ENCODE data around the gene SLC6A19.
"Not testable (repeated sequence)": the region's sequence is repeated elsewhere in the genome, so short reads cannot be mapped to it uniquely, and the experiment has no call there.

The SLC6A19 gene

DNA sequence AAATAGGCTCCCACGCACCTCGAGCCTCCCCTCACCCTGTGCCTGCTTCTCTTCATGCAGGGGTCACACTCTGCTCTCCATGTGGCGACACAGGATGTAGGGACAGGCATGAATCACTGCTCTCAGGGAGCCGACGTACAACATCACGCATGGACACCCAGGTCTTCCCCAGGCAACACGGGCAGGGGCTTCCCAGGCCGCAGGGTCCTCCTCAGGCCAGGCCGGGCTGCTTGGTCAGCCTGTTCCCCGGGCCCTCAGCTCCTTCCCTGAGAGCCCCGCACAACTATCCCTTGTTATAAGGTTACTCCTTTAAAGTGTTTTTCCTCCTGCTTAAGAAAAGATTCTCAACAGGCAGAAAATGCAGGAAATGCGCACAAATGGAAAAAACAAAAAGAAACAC lies 24.8 kb downstream of the SLC6A19 start:
- no peak for DNase-seq

DNA sequence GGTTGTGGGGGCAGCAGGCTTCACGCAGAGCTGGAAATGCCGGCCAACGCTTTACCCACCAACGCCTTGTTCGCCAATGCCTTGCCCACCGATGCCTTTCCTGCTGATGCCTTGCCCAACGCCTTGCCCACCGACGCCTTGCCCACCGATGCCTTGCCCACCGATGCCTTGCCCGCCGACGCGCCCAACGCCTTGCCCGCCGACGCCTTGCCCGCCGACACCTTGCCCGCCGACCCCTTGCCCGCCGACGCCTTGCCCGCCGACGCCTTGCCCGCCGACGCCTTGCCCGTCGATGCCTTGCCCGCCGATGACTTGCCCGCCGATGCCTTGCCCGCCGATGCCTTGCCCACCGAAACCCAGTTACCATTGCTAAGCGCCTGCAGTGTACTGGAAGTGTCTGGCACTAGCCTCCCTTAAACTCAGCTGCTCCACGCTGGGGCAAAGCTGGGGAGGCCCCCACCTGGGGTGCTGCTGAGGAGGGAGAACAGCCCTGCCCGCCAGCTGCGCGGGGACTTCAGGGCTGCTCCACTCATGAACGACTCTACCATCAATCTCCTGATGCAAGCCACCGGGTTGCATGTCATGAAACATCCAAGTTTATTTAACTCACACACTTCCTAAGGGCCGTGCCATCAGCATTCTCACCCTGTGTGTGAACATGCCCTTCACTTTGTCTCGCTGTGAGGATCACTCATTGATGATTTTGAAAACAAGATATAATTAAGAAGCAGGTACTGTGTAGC lies 25.6 kb downstream of the SLC6A19 start:
- DNase-seq: no peak

DNA sequence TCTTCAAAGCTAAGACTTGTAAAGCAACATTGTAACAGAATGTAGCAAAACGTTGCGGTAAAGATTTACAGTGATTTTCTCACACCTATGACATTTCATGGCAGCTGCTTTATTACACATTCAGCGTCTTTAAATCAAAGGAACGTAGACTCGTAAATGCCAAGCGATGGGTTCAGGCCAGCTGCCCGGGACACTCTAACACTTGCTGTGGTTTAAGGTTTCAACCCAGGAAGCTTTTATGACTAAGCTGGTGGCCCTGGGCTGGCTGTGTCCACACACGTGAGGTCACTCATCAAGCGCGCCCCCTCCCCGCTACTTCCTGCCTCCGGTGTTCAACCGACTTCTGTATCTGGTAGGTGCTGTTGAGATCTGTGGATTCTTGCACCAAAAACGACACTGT lies 26.3 kb downstream of the SLC6A19 start:
- DNase-seq: no peak

DNA sequence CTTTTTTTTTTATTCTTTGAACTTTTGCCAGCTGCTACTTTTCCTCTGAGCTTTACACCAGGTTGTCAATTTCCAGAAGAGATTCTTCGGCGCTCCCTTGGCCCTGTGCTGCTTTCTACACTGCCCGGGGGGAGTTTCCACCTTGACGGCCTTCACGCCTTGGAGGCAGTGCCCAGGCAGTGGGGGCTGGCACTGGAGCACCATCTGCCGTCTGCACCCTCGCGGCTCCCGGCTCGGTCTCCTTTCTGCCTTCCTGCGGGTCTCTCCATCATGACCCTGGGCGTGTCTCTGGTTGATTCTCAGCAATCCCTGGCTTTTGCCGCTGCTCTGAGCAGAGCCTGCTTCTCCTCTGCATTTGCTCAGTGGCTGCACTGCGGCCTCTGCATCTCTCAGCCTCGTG lies 26.7 kb downstream of the SLC6A19 start:
- DNase-seq: no peak

DNA sequence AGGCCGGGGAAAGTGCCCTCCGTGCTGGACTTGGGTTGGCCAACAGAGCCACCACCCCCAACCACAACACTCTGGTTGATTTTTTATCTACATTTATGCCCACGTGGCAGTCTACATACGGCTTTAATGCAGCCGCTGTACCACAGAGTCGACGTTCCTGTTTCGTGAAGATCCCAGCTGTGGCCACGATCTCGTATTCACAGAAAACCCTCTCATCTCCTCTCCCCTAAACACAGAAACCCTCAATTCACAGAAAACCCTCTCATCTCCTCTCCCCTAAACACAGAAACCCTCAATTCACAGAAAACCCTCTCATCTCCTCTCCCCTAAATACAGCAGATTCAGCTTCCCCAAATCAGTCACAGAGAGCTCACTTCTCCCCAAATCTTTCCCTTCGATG lies 27.6 kb downstream of the SLC6A19 start:
- DNase-seq: not testable (repeated sequence)

DNA sequence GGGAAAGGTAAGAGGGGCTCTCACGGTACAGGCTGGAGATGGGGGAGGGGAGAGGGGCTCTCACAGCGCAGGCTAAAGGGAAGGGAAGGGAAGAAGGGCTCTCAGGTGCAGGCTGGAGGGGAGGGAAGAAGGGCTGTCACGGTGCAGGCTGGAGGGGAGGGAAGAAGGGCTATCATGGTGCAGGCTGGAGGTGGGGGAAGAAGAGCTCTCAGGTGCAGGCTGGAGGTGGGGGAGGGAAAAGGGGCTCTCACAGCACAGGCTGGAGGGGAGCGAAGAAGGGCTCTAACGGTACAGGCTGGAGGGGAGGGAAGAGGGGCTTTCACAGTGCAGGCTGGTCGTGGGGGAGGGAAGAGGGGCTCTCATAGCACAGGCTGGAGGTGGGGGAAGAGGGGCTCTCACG lies 28.4 kb downstream of the SLC6A19 start:
- no peak for DNase-seq

DNA sequence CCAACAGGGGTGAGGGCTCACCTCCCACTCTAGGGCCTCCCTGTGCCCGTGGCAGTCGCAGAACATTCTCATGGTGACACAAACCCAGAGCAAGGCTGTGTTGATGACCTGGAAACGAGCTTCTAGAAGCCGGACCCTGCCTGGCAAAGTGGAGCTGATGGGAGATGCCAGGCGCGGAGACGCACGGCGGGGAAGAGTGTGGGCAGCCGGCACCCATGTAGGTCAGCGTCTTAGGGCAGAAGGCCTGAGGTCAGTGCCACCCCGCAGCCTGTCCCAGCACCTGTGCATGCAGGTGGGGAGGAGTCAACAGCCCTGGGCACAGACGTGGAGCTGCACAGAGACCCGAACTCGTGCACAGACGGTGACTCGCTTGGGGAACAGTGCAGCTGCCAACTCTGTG lies 29.2 kb downstream of the SLC6A19 start:
- no peak for DNase-seq

DNA sequence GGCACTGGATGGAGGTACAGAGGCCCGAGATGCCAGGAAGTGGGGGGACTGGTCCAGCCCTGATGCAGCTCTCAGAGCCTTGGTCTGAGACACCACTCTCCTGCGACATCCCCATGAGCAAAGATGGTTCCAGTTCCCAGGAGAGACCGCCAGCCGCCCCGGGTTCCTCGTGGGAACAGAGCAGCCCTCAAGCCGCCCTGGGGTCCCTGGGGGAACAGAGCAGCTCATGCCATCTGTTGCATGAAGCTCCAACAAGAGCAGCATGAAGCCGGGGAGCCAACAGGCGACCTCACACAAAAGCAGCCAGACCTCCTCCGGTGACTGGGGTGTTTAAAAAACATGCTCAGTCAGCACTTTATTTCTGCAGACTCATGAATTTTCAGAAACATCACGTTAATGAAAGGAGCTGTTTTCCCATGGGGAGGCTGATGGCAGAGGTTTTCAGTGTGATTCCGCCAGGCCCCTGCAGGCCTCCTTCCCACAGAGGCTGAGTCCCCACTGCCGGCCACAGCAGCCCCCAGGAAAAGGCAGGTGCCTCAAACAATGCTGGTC lies 30.0 kb downstream of the SLC6A19 start:
- no peak for DNase-seq

DNA sequence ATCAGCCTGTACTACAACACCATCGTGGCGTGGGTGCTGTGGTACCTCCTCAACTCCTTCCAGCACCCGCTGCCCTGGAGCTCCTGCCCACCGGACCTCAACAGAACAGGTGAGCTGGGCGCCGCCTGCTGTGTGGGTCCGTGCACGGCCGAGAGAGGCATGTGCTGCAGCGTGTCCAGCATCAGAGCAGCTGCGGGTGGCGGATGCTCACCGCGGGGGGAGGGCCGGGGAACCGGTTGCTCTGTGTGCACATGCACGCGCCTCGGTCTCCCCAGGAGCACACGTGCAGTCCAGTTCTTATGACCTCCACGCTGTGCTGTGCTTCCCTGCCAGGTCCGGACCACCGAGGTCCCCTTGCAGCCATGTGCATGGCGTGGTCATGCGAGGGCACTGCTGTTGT lies 31.4 kb downstream of the SLC6A19 start:
- no peak for DNase-seq

DNA sequence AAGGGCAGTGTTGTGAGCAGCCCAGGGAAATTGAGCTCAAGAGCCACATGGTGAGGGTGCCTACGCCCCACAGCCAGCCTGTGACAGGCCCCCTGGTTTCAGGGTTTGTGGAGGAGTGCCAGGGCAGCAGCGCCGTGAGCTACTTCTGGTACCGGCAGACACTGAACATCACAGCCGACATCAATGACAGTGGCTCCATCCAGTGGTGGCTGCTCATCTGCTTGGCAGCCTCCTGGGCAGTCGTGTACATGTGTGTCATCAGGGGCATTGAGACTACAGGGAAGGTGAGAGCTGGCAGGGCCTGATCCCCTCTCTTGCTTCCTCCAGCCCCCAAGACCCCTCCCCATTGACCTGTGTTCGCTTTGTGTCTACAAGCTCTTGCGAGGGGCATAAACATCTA lies 34.0 kb downstream of the SLC6A19 start:
- no peak for DNase-seq

DNA sequence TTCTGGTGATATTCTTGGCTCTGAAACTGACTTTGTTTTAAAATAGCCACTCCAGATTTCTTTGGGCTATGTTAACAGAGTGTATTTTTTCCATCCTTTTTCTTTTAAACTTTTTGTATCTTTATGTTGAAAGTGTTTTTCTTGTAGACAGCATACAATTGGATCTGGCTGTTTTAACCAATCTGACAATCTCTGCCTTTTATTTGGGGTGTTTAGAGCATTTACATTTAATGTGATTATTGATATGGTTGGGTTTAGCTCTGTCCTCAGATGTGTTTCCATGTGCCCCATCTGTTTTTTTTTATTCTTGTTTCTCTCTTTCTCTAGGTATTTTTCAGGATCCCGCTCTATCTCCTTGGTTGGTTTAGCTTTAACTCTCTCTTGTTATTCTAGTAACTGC lies 34.4 kb downstream of the SLC6A19 start:
- DNase-seq: no peak

DNA sequence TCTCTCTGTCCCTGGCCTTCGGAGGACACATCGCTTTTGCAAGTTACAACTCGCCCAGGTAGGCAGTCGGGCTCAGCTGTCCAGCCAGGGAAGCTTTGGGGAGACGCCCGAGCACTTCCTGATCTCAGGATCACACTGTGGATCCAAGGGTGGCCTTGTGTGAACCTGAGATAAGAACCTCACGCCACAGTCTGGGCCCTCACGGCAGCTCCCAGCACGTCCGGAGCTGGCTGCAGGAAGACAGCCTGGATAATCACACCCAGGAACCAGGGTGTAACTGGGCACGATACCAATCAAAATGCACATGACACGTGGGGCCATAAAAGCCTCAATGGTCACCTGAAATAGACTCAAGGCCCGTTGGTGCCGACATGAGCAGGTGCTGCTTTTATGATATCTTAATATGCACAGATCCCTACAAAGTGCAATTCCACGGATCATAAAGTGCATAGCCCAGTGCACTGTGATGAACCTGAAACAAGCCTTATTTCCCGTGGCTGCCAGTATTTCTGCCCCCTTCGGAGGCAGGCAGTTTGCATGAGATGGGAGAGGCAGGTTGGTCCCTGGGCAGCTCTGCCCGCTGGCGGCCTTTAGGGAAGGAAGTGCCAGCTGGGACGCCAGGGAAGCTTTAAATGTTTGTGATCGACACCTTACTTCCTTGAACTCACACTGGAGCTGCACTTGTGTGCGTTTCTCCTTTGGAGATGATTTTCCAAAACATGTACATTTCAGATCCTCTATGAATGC lies 38.3 kb downstream of the SLC6A19 start:
- no peak for DNase-seq

DNA sequence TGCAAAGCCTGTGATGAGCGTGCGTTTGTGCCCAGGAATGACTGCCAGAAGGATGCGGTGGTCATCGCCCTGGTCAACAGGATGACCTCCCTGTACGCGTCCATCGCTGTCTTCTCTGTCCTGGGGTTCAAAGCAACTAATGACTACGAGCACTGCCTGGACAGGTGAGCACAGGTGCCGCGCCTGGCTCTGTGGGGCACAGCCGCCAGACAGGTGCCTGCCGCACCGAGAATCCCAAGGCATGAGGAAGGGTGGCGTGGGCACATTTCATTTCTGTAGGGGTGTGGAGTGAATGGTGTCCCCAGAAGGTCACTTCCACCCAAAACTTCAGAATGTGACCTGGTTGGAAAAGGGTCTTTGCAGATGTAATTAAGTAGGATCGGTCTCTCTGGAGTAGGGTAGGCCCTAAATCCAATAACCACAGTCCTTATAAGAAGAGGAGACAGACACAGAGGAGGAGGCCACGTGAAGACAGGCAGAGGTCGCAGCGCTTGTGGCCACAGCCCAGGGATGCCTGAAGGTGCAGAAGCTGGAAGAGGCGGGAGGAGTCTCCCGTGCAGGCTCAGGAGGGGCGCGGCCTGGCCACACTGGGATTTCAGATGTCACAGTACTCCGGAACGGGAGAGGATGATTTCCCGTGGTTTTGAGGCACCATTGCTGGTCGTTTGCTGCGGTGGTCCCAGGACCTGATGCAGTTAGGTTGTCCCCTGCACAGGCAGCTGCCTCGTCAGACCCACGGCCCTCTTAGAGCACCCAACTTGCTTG lies 39.3 kb downstream of the SLC6A19 start:
- no peak for DNase-seq

DNA sequence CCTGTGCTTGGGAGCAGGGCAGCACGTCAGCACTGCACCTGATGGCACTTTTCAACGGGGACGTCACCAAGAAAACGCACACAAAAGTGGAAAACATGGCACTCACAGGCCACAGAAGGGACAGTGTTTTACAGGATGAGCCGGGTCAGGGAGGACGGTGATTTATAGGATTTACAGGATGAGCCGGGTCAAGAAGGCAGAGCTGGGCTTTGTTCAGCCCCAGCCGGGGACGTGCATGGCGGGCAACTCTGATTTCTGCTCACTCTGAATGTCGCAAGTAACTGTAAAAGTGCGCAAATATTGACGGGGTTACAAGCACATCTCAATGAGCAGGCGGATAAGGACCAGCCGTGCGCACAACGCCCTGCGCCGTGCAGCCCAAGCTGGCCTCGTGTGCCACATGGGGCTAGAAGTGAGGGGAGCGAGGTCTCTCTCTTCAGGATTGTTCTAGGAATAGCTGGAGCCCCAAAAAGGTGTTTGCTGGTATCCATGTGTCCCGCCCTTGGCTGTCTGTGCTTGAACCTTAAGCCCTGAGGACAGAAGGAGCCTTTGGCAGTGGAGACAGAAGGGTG lies 40.2 kb downstream of the SLC6A19 start:
- DNase-seq: no peak

DNA sequence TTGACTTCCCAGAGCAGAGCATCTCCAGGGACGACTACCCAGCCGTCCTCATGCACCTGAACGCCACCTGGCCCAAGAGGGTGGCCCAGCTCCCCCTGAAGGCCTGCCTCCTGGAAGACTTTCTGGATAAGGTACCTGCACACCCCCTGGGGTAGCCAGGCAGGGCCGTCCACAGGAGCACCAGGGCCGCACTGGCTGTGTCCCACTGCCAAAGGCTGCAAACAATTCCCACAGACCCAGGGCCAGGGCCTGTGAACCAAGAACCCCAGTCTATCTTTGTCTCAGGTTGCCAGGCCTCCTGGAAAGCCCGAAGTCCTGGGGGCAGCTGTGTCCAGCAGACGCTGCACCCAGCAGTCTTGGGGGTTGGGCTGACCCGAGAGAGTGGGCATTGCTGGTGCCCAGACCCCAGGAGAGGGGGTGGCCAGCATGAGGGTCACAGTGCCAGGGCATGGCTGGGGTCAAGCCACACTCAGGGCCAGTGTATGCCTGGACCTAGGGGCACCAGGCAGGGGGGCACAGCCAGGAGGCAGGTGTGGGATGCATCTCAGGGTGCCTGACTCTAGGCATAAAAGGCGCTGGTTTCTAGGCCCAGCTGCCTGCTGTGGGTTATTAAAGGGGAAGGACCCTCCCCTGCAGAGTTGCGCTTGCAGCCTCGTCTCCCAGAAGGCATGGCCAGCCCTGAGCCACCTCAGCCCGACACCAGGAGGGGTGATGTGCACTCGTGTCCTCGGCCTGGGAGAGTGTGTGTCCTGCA lies 41.5 kb downstream of the SLC6A19 start:
- no peak for DNase-seq

DNA sequence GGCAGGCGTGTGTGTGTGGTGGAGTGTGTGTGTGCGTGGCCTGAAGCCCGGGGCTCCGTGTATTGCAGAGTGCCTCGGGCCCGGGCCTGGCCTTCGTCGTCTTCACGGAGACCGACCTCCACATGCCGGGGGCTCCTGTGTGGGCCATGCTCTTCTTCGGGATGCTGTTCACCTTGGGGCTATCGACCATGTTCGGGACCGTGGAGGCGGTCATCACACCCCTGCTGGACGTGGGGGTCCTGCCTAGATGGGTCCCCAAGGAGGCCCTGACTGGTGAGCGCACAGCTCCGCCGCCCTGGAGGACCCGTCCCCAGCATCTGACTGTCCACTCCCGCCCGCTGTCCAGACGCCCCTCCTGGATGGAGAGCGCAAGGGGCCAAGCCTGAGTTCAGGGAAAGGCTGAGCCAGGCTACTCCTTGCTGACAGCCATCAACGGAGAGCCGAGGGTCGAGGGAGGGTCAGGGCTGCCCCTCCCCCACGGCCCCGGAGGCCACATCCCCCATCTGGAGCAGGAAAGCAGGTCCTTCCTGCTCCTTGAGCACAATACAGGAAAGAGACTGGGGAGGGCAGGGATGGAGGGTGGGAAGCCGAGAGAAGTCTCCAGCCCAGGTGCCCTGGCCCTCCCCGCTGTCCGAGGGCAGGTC lies 42.2 kb downstream of the SLC6A19 start:
- no peak for DNase-seq

DNA sequence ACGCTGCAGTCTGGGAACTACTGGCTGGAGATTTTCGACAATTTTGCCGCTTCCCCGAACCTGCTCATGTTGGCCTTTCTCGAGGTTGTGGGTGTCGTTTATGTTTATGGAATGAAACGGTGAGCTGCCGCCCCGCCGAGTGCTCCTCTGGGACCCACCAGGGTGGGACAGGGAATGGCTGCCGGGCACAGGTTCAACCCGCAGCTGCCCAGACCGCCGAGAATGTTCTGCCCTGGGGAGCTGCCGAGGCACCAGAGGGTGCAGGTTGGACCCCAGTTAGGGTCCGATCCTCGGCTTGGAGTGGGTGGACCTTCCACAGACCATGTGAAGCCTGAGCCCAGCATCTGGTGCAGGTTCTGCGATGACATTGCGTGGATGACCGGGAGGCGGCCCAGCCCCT lies 42.9 kb downstream of the SLC6A19 start:
- DNase-seq: no peak

DNA sequence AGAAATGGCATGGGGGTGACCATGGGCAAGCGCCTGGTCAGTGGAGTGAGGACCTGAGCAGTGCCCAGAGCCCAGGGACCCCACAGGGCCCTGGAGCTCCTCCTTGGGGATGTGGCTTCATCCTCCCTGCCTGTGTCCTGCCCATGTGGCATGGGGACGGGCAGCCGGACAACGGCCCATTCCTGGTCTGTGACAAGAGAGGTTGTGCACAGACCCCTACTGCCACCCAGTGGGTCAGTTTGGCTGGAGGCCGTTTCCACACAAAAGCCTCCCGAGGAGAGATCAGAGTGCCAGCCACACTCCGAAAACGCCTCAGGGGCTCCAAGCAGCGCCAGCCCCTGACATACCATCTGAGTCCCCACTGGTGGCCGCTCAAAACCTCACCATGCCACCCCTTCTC lies 43.6 kb downstream of the SLC6A19 start:
- no peak for DNase-seq

DNA sequence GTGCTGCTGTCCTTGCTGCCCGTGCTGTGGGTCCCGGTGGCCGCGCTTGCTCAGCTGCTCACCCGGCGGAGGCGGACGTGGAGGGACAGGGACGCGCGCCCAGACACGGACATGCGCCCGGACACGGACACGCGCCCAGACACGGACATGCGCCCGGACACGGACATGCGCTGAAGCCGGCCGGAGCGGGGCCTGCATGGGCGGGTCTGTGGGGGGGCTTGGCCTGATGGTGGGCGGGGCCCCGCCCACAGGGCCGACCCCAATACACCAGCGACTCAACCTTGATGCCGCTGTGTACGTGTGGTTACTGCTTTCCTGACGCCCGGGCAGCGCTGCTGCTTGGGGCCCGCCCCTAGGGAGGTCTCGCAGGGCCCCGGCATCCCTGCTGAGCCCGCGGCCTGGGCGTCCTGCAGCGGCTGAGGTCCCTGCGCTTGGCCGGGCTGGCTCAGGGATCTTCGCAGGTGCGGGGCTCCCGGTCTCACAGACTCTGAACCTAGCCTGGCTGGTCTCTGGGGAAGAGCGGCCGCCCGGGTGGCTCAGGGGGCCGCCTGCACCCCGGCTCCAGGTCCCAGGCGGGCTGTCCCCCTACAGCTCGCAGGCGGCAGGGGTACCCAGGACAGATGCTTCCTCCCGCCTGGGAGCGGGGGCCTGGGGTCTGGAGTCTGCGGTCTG lies 44.6 kb downstream of the SLC6A19 start:
- no peak for DNase-seq

DNA sequence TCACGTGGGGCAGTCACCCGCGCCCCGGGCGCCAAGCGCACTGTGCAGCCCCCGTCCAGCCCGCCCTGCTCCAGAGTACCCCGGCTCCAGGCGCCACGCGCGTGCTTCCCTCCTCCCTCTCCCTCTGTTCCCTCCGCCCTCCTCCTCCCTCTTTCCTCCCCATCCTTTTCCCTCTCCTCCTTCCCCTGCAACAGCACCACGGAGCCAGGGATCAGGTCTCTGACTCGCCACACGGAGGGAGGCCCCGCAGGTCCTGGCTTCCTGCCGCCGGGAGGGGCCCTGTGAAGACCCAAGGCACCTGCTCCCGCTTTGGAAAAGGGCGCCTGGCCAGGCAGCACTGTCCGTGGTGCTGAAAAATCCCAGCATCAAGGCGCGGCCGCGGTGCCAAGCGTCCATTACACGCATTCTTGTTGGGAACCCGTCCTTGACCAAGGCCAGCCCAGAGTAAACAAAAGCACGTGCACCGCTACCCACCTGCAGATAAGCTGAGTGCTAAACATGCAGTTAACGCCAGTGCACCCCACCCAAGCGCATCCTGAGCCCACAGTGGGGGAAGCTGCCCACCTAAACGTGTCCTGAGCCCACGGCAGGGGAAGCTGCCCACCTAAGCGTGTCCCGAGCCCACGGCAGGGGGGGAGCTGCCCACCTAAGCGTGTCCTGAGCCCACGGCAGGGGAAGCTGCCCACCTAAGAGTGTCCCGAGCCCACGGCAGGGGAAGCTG lies 45.5 kb downstream of the SLC6A19 start:
- DNase-seq: no peak

DNA sequence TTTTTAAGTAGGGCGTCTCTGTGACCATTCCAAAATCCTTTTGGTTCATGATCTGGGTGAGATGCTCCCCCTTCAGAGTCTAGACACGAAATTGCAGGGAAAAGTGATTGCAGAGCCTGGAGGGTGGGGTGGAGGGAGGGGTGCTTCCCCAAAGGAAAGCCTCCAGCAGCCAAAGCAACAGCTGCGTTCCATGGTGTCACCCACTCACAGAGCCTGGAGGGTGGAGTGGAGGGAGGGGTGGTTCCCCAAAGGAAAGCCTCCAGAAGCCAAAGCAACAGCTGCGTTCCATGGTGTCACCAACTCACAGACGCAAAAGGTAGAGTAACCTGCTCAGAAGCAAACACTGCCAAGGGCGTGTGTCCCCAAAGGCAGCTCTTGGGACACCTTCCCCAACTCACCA lies 46.4 kb downstream of the SLC6A19 start:
- DNase-seq: no peak

Measured in midbrain (tissue), 1 donor.